SIG-M5 treated with dmso at 0.1 percent for 504 hours (cell line): ENCODE results near the gene RAB21.
A peak's percentile ranks its signal among the peaks of the same experiment; 100 is the strongest.

Source experiments
- DNase-seq: peaks from one replicate; lab custom pipeline; 2025; ENCODE audit not compliant: unreplicated experiment; lab: John Stamatoyannopoulos, UW

RAB21 gene, protein sequence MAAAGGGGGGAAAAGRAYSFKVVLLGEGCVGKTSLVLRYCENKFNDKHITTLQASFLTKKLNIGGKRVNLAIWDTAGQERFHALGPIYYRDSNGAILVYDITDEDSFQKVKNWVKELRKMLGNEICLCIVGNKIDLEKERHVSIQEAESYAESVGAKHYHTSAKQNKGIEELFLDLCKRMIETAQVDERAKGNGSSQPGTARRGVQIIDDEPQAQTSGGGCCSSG

DNA sequence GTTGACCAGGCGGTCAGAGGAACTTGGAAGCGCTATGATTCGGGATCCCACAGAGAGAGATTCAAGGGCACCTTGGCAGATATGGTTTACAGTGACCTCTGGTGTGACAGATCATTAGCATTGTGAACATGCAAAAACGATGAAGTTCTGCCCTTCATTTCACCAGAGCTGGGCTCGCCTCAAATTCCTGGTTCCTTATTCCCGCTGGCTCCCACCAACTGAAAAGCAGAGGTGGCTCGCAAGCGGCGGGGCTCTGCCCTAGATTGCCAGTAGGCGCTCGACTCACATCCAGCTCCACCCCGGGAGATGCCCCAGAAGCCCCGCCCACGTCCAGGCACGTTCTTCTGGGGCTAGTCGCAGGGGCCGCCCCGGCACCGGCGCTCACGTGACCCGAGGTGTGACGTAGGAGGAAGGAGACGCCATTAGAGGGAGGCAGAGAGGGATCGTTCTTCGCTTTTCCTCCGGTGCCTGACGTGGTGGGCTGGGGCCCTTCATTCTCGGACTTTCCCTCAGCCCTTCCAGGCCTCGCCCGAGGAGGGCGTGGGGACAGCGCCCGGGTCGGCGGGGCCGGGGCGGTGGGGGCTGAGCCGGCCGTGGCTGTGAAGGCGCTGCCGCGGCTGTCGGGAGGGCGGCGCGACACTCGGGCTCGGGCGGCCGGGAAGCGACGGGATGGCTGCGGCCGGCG is at the start of gene RAB21:
TSS of gene RAB21 (plus strand) at position 403 of the 685 bp plus-strand sequence. CDS start at position 670, 267 bp downstream.
- peak; percentile 99 for DNase-seq

DNA sequence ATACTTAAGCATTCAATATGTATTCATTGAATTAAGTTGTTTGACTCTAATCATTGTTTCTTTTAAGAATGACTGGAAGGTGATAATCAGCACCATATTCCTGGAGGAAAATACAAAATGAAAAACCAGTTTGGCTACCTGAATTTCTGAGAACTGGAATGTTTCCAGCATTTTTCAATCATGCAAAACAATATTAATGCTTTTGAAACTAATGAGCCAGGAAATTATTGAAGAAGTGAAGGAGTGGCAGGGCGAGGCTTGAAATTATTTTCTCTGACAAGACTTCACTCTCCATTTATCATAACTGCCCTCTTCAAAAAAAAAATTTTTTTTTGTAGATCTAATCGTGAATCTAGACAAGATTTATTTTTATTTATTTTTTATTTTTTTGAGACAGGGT is 49.7 kb upstream of the RAB21 start:
- DNase-seq, result no peak

- DNase-seq, result no peak
Observed at GRCh38 chr12:71708658-71709057, 46.0 kb upstream of the RAB21 start.

DNA sequence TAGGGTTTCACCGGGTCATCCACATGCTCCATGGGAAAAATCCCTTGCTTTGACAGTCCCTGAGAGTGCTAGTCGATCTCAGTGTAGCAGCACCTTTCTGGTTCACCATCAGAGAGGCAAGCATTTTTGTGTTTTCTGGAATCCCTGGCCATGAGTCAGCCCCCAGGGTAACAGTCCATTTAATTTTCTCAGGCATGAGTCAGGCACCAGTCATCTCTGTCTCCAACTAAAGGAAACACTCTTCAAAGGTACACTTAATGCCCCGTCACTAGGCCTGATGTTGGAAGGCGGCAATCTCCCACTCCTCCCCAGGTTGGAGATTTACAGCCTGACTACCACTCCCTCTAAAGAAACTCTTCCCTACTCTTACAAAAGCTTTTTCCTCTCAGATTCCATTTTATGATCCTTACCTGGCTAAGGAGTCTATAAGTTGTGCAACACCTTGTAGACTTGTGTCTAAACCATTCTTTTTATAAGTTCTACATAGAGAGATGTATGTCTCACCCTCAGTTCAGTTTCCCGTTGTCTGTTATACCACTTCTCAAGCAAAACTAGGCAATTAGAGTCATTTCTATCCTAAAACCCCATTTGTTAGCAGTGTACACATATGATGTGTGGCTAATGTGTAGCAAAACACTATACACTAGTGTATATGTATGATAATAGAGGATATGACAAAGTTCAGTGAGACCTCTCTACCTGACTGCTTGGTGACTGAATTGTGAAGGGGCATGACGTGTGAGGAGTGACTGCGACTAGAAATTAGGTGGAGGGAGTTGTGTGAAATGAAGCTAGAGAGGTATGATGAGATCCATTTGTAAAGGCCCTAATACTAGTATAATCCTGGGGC is 44.2 kb upstream of the RAB21 start:
- DNase-seq, result no peak

- no peak for DNase-seq
Observed at GRCh38 chr12:71718611-71719010, 36.1 kb upstream of the RAB21 start.

- no peak for DNase-seq
Observed at GRCh38 chr12:71719647-71720370, 34.9 kb upstream of the RAB21 start.

DNA sequence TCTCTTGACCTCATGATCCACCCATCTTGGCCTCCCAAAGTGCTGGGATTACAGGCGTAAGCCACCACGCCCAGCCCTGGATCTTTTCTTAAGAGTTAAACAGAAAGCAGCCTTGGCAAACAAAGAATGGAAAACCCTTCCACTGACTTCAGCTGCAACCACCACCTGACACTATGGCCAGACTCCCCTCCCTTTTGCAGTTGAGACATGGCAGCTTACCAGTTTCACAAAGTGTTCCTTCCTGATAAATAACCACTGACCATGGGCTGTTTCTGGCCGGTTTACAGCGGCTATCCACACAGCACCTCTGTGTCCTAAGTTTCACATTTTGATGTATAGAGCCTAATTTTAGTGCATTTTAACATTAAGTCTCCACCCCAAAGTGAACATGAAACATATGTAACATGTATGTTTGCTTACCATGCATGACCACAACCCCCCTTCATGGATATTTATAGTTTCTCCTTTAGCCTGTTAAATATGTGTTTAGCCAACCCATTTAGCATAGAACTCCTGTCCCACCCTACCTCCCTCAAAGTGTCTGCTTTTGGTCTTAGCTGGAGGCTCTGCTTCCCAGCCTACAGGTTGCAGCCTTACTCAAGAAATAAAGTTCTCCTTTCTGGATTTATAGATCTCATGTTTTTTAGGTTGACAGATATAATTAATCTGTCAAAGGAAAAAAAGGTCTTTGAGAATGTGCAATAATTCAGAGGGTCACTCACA is 32.7 kb upstream of the RAB21 start:
- DNase-seq, result no peak

- DNase-seq, result no peak
Observed at GRCh38 chr12:71725011-71725410, 29.7 kb upstream of the RAB21 start.

DNA sequence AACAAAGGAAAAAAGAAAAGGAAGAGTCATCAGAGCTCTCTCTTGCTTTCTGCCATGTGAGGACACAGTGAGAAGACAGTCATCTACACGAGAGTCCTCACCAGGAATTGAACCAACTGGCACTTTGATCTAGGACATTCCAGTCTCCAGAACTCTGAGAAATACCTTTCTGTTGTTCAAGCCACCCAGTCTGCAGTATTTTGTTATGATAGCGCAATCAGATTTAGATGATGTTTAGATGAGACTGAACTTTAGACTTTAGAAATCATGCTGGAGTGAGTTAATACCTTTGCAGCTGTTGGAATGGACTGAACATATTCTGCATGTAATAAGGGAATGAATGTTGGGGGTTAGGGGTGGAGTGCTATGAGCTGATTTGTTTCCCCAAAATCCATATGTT is 28.1 kb upstream of the RAB21 start:
- DNase-seq, result no peak

- DNase-seq, result no peak
Observed at GRCh38 chr12:71727958-71728357, 26.7 kb upstream of the RAB21 start.

DNA sequence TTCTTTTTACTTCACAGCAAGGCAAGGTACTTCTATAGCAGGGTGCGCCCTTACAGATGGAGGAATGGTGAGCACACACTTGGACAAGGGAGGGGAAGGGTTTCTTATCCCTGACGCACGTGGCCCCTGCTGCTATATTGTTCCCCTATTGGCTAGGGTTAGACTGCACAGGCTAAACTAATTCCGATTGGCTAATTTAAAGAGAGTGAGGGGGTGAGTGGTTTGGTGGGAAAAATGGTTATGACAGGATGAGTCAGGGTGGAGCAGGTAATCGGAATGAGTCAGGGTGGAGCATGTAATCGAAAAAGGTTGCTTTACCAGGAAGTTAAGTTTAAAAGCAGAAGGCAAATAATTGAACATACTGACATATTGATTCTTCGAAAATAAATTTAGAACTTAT is 23.7 kb upstream of the RAB21 start:
- DNase-seq, result no peak

- no peak for DNase-seq
Observed at GRCh38 chr12:71731439-71732356, 23.0 kb upstream of the RAB21 start.

DNA sequence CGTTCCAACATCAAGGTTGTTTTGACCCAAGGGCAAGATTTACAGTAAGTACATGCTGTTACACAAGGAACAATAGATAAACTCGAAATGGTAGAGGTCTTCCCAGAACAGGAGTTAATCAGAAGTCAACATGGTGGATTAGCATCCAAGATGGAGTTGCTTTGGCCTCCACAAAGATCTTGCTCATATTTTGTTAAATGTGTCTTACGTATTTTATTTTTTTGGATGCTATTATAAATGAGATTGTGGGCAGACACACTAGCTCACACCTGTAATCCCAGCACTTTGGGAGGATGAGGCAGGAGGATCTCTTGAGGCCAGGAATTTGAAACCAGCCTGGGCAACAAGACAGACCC is 22.3 kb upstream of the RAB21 start:
- no peak for DNase-seq

GRCh38 chr12:71737197-71737596 is 17.5 kb upstream of the RAB21 start:
- DNase-seq, result no peak

GRCh38 chr12:71742998-71743397 is 11.7 kb upstream of the RAB21 start:
- no peak for DNase-seq

- DNase-seq, result no peak
Observed at GRCh38 chr12:71744522-71745300, 10.0 kb upstream of the RAB21 start.

- peak; percentile 79 for DNase-seq
Observed at GRCh38 chr12:71746974-71747611, 7.6 kb upstream of the RAB21 start.

- no peak for DNase-seq
Observed at GRCh38 chr12:71748081-71748850, 6.4 kb upstream of the RAB21 start.
